Smooth muscle cell (in vitro differentiated cells): ENCODE data around the gene TMEM88. TPM values are rescaled to one million over a fixed set of nuclear protein-coding genes. Genes with fewer than 3 reads are reported as not detected.

Experiments used
- DNase-seq: peaks from one replicate; lab custom pipeline; 2025; ENCODE audit not compliant: unreplicated experiment; lab: John Stamatoyannopoulos, UW
- H2AFZ ChIP-seq: fragments of 200-600 bp; sonication (generic); 2 replicates; pipeline ENCODE4 v1.6.0; 2016; ENCODE audit warnings: antibody characterized with exemption, low read depth, mild to moderate bottlenecking
- H3F3A ChIP-seq: fragments of 200-600 bp; sonication (generic); 2 replicates; pipeline ENCODE4 v1.6.0; 2017; ENCODE audit warnings: antibody characterized with exemption, low read depth
- H3K27ac ChIP-seq: fragments of 200-600 bp; sonication (generic); 2 replicates; pipeline ENCODE4 v1.5.1; 2016; ENCODE audit warnings: low read depth, mild to moderate bottlenecking
- H3K27me3 ChIP-seq: fragments of 200-600 bp; sonication (generic); 2 replicates; pipeline ENCODE4 v1.6.1; 2016; ENCODE audit warnings: low read depth, mild to moderate bottlenecking
- H3K36me3 ChIP-seq: fragments of 200-600 bp; sonication (generic); 2 replicates; pipeline ENCODE4 v1.5.1; 2016; ENCODE audit warnings: low read depth
- H3K4me1 ChIP-seq: fragments of 200-600 bp; sonication (generic); 2 replicates; pipeline ENCODE4 v1.5.1; 2016; ENCODE audit warnings: low read depth
- H3K4me2 ChIP-seq: fragments of 200-600 bp; sonication (generic); 2 replicates; pipeline ENCODE4 v1.6.0; 2016; ENCODE audit warnings: mild to moderate bottlenecking
- H3K4me3 ChIP-seq: fragments of 200-600 bp; sonication (generic); 2 replicates; pipeline ENCODE4 v1.5.1; 2016; ENCODE audit warnings: mild to moderate bottlenecking
- H3K79me2 ChIP-seq: fragments of 200-600 bp; sonication (generic); 2 replicates; pipeline ENCODE4 v1.6.0; 2016; ENCODE audit warnings: low read depth, mild to moderate bottlenecking
- H3K9ac ChIP-seq: fragments of 200-600 bp; sonication (generic); 2 replicates; pipeline ENCODE4 v1.6.0; 2016; ENCODE audit warnings: low read depth
- H3K9me3 ChIP-seq: fragments of 200-600 bp; sonication (generic); replicated peaks from 2 replicates; pipeline ENCODE4 v1.5.1; 2016; ENCODE audit warnings: low read depth
- H4K20me1 ChIP-seq: fragments of 200-600 bp; sonication (generic); 2 replicates; pipeline ENCODE4 v1.6.0; 2016; ENCODE audit warnings: low read depth
- WGBS: methylation state at CpG from one replicate; pipeline ENCODE4 v1.1.7; 2016; ENCODE audit warnings: low lambda C conversion rate; 5-methylcytosine and 5-hydroxymethylcytosine counted together
- polyA plus RNA-seq: library from polyadenylated mRNA; unstranded; fragments of >200 nt; fragmentation: Nextera tagmentation; extraction: Ambion mirVana; gene quantifications from 2 replicates; pipeline ENCODE4 v1.2.1, GENCODE V29; 2016
- total RNA-seq: library from RNA; depleted of rRNA; stranded (reverse); fragments of >200 nt; gene quantifications from 2 replicates; pipeline ENCODE4 v1.2.3, GENCODE V29; 2014
- TF ChIP-seq, protein P1 (sequence below): fragments of 200-600 bp; sonication (generic); IDR thresholded peaks from 2 replicates; pipeline ENCODE4 v1.5.1; 2017; ENCODE audit warnings: borderline replicate concordance, mild to moderate bottlenecking, antibody characterized with exemption; ENCODE audit not compliant: insufficient read depth, poor library complexity, severe bottlenecking

Gene TMEM88
- total and polyA plus RNA-seq, 2 experiments from 2014 or later = 5.1 to 16.1 TPM

- Histone ChIP-seq H3K4me1 (no peaks in the 10 kb centered on the region), H2AFZ (no peak overlapping the region), H3F3A (no peaks in the 10 kb centered on the region), H3K4me3 (no peak overlapping the region), H3K27ac (no peak overlapping the region), H3K4me2 (no peak overlapping the region), H3K36me3 (no peaks in the 10 kb centered on the region), H4K20me1 (no peaks in the 10 kb centered on the region), H3K9me3 (no peaks in the 10 kb centered on the region), H3K27me3 (no peaks in the 10 kb centered on the region), H3K79me2 (no peaks in the 10 kb centered on the region), H3K9ac (no peak overlapping the region)
- no peak for DNase-seq
- 95% methylated on average over 27 of the region's 27 CpGs for WGBS
- TF ChIP-seq, protein P1, sequence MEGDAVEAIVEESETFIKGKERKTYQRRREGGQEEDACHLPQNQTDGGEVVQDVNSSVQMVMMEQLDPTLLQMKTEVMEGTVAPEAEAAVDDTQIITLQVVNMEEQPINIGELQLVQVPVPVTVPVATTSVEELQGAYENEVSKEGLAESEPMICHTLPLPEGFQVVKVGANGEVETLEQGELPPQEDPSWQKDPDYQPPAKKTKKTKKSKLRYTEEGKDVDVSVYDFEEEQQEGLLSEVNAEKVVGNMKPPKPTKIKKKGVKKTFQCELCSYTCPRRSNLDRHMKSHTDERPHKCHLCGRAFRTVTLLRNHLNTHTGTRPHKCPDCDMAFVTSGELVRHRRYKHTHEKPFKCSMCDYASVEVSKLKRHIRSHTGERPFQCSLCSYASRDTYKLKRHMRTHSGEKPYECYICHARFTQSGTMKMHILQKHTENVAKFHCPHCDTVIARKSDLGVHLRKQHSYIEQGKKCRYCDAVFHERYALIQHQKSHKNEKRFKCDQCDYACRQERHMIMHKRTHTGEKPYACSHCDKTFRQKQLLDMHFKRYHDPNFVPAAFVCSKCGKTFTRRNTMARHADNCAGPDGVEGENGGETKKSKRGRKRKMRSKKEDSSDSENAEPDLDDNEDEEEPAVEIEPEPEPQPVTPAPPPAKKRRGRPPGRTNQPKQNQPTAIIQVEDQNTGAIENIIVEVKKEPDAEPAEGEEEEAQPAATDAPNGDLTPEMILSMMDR = no peak
These were observed 35.9 kb upstream of the TMEM88 start for GRCh38 chr17:7818746-7819645.

- H3K4me2 ChIP-seq = no peak overlapping the region
- H3K4me3 ChIP-seq = no peak overlapping the region
- H3K36me3 ChIP-seq = no peaks in the 10 kb centered on the region
- H3K27me3 ChIP-seq = no peaks in the 10 kb centered on the region
- TF ChIP-seq, protein P1 = no peak
- no peak overlapping the region for H2AFZ ChIP-seq
- H3K27ac ChIP-seq = no peak overlapping the region
- no peaks in the 10 kb centered on the region for H3K79me2 ChIP-seq
- no peaks in the 10 kb centered on the region for H4K20me1 ChIP-seq
- no peaks in the 10 kb centered on the region for H3K9me3 ChIP-seq
- DNase-seq = no peak
- no peaks in the 10 kb centered on the region for H3F3A ChIP-seq
- no peaks in the 10 kb centered on the region for H3K4me1 ChIP-seq
- H3K9ac ChIP-seq = no peak overlapping the region
- WGBS = 81% methylated on average over 5 of the region's 5 CpGs
These were observed 34.6 kb upstream of the TMEM88 start for GRCh38 chr17:7820231-7820630.

DNA sequence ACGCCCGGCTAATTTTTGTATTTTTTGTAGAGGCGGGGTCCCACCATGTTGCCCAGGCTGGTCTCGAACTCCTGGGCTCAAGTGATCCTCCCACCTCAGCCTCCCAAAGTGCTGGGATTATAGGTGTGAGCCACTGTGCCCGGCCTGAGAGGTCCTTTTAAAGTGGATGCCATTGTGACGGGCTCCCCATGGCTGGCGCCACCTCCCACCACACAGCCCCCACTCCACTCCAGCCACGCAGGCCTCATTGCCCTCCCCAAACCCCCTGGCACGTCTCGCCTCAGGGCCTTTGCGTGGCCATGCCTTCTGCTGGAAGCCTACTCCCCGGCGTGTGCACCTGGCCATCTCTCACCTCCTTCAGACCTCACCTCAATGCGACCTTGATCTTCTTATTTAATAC lies 32.7 kb upstream of the TMEM88 start:
- H3K4me1 ChIP-seq = no peaks in the 10 kb centered on the region
- no peak overlapping the region for H3K27ac ChIP-seq
- no peak overlapping the region for H2AFZ ChIP-seq
- no peaks in the 10 kb centered on the region for H4K20me1 ChIP-seq
- H3K27me3 ChIP-seq = no peaks in the 10 kb centered on the region
- no peak overlapping the region for H3K4me3 ChIP-seq
- no peaks in the 10 kb centered on the region for H3K79me2 ChIP-seq
- no peak for DNase-seq
- H3K9ac ChIP-seq = no peak overlapping the region
- H3K9me3 ChIP-seq = no peaks in the 10 kb centered on the region
- TF ChIP-seq, protein P1 = no peak
- 81% methylated on average over 14 of the region's 14 CpGs for WGBS
- no peak overlapping the region for H3K4me2 ChIP-seq
- no peaks in the 10 kb centered on the region for H3F3A ChIP-seq
- H3K36me3 ChIP-seq = no peaks in the 10 kb centered on the region
